ENCODE results near the gene ABHD15.

ABHD15 gene

GRCh38 chr17:29578626-29579485, 12.0 kb upstream of the ABHD15 start (continued):
- TF ChIP-seq TSHZ2 (CRISPR knock-in tag; IDR thresholded peaks at IDR 0.05) = no peak
- TF ChIP-seq, protein P1, sequence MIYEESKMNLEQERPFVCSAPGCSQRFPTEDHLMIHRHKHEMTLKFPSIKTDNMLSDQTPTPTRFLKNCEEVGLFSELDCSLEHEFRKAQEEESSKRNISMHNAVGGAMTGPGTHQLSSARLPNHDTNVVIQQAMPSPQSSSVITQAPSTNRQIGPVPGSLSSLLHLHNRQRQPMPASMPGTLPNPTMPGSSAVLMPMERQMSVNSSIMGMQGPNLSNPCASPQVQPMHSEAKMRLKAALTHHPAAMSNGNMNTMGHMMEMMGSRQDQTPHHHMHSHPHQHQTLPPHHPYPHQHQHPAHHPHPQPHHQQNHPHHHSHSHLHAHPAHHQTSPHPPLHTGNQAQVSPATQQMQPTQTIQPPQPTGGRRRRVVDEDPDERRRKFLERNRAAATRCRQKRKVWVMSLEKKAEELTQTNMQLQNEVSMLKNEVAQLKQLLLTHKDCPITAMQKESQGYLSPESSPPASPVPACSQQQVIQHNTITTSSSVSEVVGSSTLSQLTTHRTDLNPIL (CRISPR knock-in tag; IDR thresholded peaks at IDR 0.05; ENCODE audit: low read depth) = no peak
- TF ChIP-seq PPARA (CRISPR knock-in tag; IDR thresholded peaks at IDR 0.05; ENCODE audit: borderline replicate concordance) = no peak
- no peak for TF ChIP-seq ARNTL (CRISPR knock-in tag; IDR thresholded peaks at IDR 0.05; ENCODE audit: borderline replicate concordance, low read depth)
- TF ChIP-seq, protein P2, sequence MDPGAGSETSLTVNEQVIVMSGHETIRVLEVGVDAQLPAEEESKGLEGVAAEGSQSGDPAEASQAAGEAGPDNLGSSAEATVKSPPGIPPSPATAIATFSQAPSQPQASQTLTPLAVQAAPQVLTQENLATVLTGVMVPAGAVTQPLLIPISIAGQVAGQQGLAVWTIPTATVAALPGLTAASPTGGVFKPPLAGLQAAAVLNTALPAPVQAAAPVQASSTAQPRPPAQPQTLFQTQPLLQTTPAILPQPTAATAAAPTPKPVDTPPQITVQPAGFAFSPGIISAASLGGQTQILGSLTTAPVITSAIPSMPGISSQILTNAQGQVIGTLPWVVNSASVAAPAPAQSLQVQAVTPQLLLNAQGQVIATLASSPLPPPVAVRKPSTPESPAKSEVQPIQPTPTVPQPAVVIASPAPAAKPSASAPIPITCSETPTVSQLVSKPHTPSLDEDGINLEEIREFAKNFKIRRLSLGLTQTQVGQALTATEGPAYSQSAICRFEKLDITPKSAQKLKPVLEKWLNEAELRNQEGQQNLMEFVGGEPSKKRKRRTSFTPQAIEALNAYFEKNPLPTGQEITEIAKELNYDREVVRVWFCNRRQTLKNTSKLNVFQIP (CRISPR knock-in tag; IDR thresholded peaks at IDR 0.05; ENCODE audit: borderline replicate concordance, low read depth) = no peak

DNA sequence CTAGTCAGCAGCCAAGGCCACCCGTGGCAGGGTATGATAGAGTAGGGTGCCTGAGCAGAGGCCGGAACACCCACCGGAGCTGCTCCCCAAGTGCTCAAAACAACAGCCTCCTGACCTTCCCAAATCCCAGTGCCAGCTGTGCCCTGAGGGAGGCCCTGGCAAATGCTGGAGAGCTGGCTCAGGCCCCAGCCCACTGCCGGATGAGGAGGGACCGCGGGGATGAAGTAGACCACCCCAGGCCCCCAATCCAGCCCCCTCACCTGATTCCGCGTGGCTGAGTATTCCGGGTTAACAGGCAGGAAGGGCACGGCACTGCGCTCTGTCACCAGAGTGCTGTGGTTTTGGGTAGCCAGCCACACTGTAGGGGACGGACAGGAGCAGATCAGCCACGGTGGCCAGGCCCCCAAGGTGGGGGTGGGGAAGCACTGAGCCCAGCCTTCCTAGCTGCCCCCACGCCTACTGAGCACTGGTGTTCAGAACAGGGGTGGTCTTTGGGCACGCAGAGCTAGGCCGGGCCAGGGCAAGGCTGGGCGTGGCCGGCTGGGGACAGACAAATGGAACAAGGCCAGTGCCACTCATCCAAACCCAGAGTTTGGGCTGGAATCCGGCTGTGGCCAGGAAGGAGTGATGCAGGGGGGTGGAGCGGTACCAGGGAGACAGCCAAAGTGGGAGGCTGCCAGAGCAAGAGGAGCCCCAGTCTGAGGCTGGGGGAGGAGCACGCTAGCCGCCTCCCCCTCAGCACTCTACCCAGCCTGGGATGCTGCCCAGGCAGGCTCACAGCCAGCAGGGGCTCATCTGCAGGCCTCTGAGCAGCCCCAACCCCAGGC, 10.8 kb upstream of the ABHD15 start:
- ATAC-seq = no peak
- TF ChIP-seq, protein P2 (CRISPR knock-in tag; IDR thresholded peaks at IDR 0.05; ENCODE audit: borderline replicate concordance, low read depth) = no peak
- TF ChIP-seq ZFP3 (CRISPR knock-in tag; IDR thresholded peaks at IDR 0.05) (no peak), ZNF565 (CRISPR knock-in tag; conservative IDR thresholded peaks at IDR 0.05; ENCODE audit: low read depth) (no peak)

GRCh38 chr17:29577001-29577370, 10.1 kb upstream of the ABHD15 start:
- TF ChIP-seq GLIS3 (CRISPR knock-in tag; IDR thresholded peaks at IDR 0.05) = no peak
- TF ChIP-seq PATZ1 (CRISPR knock-in tag; IDR thresholded peaks at IDR 0.05; ENCODE audit: borderline replicate concordance) = no peak
- no peak for TF ChIP-seq SNAI2 (CRISPR knock-in tag; IDR thresholded peaks at IDR 0.05)
- TF ChIP-seq PPARA (CRISPR knock-in tag; IDR thresholded peaks at IDR 0.05; ENCODE audit: borderline replicate concordance) = no peak
- TF ChIP-seq ZNF565 (CRISPR knock-in tag; conservative IDR thresholded peaks at IDR 0.05; ENCODE audit: low read depth) = no peak
- TF ChIP-seq OSR1 (CRISPR knock-in tag; IDR thresholded peaks at IDR 0.05) = no peak
- no peak for TF ChIP-seq TOX (CRISPR knock-in tag; IDR thresholded peaks at IDR 0.05; ENCODE audit: borderline replicate concordance)
- TF ChIP-seq ZNF70 (CRISPR knock-in tag; IDR thresholded peaks at IDR 0.05) = no peak
- TF ChIP-seq ESRRG (CRISPR knock-in tag; IDR thresholded peaks at IDR 0.05) = no peak
- TF ChIP-seq ARNTL (CRISPR knock-in tag; IDR thresholded peaks at IDR 0.05; ENCODE audit: borderline replicate concordance, low read depth) = no peak
- no peak for TF ChIP-seq RARB (CRISPR knock-in tag; IDR thresholded peaks at IDR 0.05)
- no peak for TF ChIP-seq ZFP30 (CRISPR knock-in tag; IDR thresholded peaks at IDR 0.05)
- TF ChIP-seq BACH2 (CRISPR knock-in tag; IDR thresholded peaks at IDR 0.05; ENCODE audit: borderline replicate concordance) = no peak
- no peak for TF ChIP-seq ZC3H10 (CRISPR knock-in tag; IDR thresholded peaks at IDR 0.05)
- TF ChIP-seq CSDC2 (CRISPR knock-in tag; IDR thresholded peaks at IDR 0.05) = no peak
- TF ChIP-seq, protein P1 (CRISPR knock-in tag; IDR thresholded peaks at IDR 0.05; ENCODE audit: low read depth) = no peak
- TF ChIP-seq, protein P2 (CRISPR knock-in tag; IDR thresholded peaks at IDR 0.05; ENCODE audit: borderline replicate concordance, low read depth) = no peak
- ATAC-seq = no peak

All from SK-N-SH treated with all-trans-retinoic acid at 6 μM for 48 hours (cell line).